ENCODE data around the gene SCN4B.

The SCN4B gene

DNA sequence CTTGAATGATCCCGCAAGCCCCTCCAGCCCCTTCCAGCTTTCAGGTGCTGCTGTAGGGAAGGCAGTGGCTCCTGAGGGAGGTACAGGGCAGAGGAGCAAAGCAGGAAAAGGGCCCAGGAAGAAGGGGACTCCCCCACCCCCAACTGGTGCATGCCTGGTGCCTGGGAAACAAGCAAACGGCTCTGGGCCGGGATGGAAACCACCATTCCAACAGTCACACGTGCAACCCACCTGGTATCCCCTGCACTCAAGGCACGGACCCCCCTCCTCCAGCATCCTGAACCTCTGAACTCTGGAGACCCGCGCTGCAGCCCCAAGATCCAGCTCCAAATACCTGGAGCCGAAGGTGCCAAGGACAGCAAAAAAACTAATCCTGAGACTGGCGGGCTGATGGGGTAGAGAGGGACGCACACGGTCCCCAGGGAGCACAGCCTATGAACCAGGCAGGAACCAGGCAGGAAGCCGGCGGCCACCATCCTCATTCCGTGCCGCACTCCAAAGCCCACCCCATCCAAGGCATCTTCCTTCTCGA lies 537 bp downstream of the SCN4B start:
- no peak for DNase-seq (ENCODE audit: low spot score)

DNA sequence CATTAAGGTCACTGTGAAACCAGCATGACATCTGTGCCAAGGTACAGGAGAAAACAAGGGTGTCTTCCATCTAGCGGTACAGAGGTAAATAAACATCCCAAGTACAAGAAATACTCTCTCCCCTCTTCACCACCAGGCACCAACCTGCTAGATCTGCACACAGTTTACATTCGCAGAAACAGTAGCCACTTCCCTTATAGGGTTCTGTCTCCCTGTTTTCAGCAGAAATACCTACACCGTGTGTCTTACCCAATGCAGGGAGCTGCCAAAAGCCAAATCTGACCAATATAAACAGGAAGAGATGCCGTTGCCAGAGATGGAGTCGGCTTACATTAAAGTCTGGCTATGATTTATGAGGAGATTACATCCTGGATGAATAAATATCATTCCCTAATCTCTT lies 1.2 kb downstream of the SCN4B start:
- no peak for DNase-seq (ENCODE audit: low spot score)

DNA sequence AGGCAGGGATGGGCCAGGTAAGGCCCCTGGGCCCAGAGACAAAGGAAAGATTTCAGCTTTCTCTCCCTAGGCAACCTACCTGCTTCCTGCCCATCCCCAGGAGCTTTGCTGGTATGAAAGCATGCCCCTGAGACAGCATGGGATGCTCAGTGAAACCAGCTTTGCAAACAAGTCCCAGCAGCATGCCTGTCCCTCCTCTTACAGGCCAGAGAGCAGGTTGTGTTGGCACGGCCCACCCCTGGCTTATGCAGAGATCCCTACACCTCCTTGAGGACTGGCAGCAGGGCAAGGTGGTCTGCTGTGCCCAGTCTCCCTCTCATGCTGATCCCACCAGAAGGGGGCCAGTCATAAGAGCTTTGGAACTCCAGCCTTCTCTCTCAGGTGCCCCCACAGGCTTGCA lies 3.1 kb downstream of the SCN4B start:
- DNase-seq (ENCODE audit: low spot score): no peak

DNA sequence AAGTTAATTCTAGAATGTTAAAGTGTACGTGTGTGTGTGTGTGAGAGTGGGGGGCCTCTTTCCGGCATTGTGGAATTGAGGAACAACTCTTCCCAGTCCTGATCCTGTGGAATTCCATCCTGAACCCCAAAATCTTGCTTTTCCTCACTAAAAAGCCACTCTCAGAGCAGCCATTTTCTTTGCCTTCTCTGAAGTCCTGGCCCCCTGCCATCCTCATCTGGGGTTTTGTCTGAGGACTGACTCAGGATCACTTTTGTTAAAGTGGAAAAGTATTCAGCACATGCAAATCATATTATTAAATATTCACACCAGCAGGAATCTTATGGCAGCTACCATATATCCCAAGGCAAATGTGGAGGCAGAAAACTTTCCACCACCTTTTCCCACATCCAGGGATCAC lies 3.8 kb downstream of the SCN4B start:
- no peak for DNase-seq (ENCODE audit: low spot score)

DNA sequence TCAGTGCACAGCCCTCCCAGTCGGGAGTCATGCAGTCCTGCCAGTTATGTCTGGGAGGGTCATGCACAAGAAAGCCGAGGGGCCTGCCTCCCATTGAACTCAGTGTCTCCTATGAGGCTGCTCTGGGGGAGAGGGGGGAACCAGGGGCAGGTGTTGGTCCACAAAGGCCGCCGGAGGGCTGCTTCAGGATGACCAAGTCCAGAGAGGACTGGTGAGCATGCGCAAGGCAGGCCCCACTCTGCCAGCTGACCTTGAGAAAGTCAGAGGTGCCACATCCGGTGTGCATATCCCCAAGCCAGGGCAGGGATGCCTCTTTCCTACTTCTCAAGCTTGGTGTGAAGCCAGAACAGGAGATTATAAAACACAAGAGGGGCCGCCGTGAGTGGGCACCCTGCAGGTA lies 4.4 kb downstream of the SCN4B start:
- no peak for DNase-seq (ENCODE audit: low spot score)

DNA sequence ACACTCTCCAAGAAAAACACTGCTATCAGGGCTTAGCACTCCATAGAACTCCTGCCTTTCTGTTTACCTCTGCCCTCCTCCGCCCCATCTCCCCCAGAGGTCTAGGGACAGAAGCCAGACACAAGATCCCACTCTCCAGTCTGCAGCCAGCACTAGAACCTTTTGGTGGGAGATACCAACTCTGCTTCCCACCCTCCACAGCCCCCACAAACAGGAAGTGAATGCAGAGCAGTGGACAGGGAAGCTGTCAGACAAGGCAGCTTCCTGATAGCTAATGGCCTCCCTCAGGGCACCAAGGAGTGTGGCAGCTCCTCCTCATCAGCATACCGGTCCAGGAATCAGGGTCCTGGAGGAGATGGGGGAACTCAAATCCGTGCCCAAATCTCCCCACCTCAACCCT lies 5.1 kb downstream of the SCN4B start:
- no peak for DNase-seq (ENCODE audit: low spot score)

DNA sequence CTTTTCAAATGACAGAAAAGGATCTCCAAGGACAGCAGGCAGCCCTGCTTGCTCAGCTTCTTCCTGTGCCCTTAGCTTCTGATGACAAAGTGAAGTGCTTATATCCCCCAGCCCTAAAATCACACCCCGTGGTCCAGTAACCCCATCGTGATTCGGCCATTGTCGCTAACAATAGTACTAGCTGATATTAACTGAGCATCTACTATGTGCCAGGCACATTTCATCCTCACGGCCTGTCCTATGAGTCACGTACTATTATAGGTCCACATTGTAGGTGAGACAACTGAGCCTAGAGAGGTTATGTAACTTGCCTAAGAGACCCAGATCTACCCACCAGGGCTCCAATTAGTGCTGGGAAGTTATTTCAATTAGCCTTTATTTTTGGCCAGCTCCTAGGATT lies 6.1 kb downstream of the SCN4B start:
- no peak for DNase-seq (ENCODE audit: low spot score)

DNA sequence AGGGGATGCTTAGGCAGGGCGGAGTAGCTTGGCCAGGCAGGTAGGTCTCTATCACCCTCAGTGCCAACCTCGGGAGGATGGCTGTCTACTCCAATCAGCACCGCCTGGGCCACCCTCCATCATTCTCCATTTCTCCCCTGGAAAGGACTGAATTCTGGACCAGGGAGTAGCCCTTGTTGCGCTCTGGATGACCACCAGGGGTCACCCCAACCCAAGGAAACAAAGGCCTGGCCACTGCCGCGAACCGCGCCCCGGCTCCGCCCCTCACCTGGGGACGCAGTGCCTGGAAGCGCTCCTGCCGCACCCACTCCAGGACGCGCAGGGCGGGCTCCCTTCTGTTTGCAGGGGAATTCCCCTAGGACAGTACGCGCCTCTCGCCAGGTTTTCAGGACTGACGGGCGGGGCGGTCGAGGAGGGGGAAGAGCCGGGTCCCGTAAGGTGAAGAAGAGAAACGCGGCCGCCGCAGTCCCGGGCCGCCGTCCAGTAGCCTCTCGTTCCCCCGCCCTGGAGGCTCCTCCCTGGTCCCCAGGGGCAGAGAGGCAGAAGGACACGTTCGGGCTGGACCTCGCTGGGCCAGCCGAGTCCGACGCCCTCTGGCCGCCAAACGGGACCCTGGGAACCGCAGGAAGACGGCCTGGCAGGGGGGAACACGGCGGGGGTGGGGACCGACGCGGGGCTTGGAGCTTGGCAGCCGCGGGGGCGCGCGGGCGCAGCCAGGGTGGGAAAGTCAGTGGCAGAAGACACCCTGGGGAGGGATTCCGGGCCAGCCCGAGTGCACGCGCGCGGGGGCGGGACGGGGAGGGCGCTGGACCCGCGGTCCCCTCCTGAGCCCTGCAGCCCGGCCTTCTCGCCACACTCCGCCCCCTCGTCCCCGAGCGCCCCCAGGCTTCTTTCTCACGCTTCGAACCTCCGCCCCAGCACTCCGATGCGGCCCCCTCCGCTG lies 7.1 kb downstream of the SCN4B start:
- DNase-seq (ENCODE audit: low spot score): peak; percentile 59

DNA sequence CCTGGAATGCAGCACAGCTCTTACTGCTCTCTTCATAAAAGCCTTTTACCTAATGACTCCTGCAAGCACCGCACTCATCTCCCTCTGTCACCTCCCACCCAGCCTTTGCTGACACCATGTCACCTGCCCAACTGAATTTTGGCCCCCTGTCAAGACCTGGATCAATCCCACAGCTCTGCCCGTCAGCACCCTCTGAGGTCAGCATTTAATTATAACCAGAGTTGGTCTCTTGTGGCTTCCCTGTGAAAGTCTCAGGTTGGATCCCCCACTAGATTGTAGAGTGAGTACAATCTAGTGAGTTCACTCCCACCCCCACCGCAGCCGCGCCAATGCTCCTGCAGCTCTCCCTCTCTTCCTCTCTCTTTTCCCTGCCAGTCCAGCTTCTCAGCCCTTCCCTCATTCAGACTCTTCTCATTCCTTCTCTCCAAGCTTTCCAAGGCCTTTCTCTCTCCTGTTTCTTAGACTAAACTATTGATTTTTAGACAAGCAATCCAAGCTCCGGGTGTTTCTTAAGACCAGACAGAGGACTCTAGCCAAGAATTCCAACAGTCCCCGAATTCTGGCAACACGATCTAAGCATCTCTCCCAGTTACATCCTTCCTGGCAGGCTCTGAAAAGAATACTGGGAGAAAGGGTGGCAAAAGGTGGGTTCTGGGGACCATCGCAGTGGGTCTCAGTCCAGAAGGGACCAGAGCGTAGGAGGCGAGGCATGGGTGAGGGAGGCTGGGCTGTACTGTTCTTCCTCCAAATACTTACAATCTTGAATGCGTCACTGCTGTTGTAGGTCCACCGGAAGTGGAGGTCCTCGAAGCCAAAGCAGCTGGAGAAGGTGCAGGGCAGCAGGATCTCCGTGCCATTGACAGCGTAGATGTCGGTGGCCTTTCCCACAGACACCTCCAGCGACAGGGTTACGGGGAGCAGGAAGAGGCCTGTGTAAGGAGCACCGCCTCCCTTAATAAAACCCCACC lies 8.0 kb downstream of the SCN4B start:
- no peak for DNase-seq (ENCODE audit: low spot score)

DNA sequence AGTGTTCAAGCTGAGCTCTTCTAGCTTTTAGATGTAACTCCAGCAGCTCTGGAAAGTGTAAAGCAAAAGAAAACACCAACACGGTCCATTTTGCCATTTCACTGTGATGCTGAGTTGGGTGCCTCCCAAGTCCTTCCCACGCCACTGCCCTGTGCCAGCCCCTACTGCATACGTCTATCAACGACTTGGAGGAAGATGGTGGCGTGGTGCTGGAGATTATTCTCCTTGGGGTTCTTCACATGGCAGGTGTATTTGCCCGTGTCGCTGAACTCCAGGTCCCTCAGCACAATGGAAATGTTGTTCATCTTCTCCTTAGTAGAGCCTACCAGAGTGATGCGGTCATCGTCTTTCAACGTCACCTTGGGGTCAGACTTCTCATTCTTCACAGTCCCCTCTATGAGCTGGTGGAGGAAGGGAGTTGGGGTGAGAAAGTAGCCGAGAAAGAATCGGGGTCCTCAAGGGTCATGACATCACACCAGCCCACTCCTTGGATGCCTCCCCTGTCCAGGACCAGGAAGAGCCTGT lies 8.9 kb downstream of the SCN4B start:
- DNase-seq (ENCODE audit: low spot score): no peak

DNA sequence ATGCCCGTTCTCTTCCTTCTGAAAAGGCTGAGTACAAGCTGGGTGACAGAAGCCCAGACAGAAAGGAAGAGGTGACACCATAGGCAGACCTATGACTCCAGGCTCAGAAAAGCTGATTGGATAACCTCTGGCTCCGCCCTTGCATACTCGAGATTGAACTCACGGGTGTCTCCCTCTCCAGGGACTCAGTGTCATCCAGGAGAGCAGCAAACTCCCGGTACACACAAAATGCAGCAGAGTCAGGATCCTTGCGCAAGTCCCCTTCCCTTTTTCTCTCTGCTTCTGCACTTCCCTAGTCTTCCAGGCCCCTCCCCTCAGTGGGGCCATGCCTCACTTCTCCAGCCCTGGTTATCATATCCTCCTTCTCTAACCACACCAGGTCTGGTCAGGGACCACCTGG lies 9.8 kb downstream of the SCN4B start:
- DNase-seq (ENCODE audit: low spot score): no peak

DNA sequence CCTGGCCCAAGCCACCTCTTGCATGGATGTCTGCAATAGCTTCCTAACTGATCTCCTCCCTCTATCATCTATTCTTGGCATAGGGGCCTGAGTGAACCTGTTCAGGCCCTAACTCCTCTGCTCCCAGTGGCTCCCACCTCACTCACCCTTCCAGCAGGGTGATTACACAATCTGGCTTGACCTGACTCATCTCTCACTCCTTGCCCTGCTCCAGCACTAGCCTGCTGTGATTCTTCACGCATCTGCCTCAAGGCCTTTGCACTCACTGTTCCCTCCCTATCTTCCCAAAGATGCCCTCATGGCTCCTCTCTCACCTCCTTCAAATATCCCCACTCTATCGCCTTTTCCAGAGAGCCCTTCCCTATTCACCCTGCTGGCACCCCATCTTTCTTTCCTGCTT lies 10.5 kb downstream of the SCN4B start:
- DNase-seq (ENCODE audit: low spot score): no peak

DNA sequence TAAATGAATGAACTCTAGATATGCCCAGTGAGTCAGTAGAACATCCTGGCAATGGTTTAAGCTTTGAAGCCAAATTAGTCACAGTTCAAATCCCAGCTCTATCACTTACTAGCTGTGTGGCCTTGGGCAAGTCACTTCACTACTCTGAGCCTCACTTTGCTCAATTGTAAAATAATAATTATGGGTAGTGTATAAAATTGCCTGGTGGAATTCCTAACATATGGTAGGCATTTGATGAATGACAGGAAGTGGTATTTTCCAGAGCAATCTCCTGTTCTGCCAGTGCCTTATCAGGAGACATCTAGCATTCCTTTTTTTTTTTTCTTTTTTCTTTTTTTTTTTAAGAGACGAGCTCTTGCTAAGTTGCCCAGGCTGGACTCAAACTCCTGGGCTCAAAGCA lies 13.0 kb downstream of the SCN4B start:
- DNase-seq (ENCODE audit: low spot score): no peak

DNA sequence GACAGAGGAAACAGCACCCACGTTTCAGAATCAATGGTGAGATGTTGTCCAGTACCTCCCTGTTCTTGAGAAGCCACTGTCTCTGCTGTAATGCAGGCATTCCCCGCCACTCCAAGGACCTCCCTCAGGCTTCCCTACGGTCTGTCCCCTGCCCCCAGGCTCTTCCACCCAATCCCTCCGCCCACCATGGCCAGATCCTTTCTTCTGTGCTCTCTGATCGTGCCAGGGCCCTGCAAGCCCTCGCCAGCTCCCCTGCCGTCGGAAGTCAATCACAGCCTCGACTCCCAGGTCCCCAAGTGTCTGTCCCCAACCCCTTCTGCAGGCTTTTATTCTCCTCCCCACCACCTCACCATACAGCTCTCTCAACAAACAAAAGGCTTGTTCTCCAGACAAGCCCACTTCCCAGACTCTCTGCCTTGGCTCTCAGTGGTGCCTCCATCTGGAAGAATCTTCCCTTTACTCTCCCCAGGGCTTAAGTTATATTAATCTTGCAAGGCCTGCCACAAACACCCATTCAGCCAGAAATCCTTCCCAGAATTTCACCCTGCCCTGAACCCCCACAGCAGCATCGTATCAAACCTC lies 13.7 kb downstream of the SCN4B start:
- DNase-seq (ENCODE audit: low spot score): no peak

DNA sequence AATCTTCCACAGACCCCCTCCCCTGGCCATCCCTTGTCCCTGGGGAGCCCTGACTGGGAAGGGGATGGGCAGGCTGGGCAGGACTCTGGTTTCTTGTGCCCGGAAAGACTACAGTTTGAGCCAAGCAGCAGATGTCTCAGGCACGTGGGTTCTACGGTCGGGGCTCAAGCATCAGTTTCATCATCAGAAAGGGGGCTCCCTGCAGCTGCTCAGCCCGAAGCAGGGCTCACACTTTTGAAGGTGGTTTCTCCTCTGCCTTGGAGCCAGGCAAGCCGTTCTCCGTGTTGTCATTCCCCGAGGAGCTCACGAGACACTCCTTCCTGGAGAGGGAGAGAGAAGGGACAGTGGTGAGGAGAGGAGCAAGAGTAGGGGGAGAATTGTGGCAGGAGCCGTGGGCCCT lies 15.8 kb downstream of the SCN4B start:
- no peak for DNase-seq (ENCODE audit: low spot score)

DNA sequence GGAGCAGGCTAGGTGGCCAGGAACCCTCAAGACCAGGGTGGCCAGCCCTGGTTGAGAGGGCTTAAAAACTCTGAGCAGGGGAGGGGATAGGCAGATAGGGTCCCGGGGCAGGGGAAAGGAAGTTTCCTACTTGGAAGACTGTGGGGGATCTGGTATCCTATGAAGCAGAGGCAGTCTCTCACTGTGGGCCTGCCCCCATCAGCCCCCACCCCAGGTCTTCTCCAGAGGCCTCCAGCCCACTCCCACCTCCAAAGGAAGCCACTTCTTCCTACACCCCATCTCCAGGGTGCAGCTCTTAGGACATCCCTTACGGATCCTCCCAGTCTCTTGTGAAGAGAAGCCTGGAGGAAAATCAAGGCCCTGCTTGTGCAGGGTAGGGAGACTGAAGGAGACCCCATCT lies 16.3 kb downstream of the SCN4B start:
- DNase-seq (ENCODE audit: low spot score): no peak

DNA sequence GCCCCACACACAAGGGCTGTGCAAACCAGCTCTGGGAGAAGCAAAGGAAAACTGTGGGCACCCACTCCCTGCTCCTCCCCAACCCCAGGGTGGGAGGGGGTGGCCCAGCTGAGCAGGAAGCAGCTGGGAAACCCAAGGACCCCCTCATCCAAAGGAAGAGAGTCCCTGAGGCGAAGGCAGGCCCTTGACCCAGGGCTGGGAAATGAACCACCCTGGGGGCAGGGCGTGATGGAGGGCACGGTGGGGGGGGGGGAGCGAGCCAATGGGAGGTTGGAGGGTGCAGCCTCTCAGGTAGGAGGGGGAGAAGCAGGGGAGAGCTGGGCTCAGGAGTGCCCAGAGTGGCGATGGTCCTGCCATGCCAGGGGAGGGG lies 16.8 kb downstream of the SCN4B start:
- DNase-seq (ENCODE audit: low spot score): no peak

DNA sequence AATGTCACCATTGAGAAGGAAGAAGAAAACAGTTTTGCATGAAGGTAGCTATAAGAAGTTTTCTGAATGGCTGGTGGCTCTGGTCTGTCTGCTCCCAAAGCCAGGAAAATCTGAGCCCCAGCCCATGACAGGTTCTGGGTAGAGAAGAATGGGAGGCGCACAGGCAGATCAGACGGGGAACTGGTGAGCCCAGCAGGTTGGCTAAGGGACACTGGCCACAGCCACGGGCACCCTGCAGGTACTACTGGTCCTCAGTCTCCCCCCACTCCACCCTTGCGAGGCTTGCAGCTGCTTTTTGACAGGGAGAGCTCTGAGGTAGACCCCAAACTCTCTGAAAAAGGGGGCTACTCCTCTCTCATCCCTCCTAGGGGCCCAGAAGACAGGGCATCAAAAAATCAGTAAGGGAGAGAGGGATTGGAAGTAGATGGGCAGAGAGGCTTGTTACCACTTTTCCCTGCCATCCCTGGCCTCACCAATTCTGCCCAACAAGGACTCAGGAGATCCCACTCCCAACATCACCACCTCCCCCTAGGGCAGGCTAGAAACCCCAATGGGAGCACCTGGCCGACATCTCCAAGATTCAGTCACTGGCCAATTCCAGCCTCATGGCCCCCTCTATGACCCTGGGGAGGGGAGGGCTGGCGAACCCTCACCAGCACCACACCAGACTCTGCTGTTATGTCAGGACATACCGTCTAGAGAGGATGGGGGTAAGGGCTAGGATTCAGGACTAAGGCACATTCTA lies 17.4 kb downstream of the SCN4B start:
- no peak for DNase-seq (ENCODE audit: low spot score)

DNA sequence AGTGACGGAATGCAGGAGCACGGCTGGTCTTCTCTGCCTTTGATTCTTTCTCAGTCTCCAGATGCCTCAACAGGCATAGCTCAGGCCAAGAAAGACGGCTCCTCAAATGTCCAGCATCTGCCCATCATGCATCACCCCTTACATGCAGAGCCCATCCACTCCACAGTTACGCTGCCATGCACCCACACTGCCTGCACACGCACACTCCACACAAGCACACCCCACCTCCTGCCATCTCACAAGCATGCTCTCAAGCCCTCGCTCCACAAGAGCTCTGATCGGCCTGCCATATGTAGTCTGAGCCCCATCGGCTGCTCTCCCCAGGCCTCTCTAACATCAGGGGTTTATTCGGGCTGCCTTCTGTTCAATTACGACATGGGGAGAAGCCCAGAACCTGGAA lies 18.8 kb downstream of the SCN4B start:
- DNase-seq (ENCODE audit: low spot score): no peak

DNA sequence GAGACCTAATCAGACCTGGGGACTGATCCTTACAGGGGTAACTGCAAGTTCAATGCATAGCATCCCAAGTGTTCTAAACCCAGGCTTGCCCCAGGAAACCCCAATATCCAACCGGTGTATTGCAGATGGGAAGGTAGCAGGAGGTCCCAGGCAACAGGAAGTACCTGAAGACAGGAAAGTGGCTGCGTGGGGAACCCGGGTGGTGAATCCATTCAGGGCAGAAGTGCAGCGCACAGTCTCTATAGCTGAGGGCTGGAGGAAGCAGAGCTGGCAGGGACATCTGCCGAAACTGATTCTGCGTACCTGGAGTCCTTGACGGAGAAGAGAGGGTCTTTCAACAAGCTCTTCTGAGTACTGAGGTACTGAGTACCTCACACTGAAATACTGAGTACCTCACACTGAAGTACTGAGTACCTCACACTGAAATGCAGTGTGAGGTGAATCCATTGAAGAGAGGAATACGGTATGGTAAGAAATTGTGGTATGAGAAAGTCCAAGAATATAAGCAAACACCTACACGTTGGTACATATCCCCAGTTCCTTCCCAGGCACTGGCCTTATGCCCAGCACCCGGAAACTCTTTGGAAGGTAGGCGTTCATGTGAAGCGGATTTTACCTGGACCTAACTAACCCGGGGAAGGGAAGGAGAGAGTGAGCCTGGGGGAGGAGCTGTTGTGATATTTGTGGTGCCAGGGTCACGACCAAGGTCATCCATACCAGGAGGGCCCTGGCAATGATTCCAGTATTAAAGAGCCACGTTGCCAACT lies 20.1 kb downstream of the SCN4B start:
- DNase-seq (ENCODE audit: low spot score): no peak
